OCI-LY3 (cell line): ENCODE data around the gene STX4.

Experiments
- H2AFZ ChIP-seq: fragments of 200-600, 300-600 bp; shearing (Covaris generic); 2 replicates; pipeline ENCODE4 v1.6.0; 2014; ENCODE audit warnings: antibody characterized with exemption, low read depth, low read length
- H3K27ac ChIP-seq: fragments of 200-600, 300-600 bp; sonication (generic); 2 replicates; pipeline ENCODE4 v1.5.1; 2014; ENCODE audit warnings: mild to moderate bottlenecking, low read length, moderate library complexity, mixed read lengths
- H3K27me3 ChIP-seq: fragments of 200-600, 300-600 bp; sonication (generic); 2 replicates; pipeline ENCODE4 v1.6.1; 2014; ENCODE audit warnings: low read depth, low read length, mixed read lengths
- H3K36me3 ChIP-seq: fragments of 200-600, 300-600 bp; sonication (generic); replicated peaks from 2 replicates; pipeline ENCODE3; 2014; ENCODE audit warnings: low read depth, low read length, mixed read lengths
- H3K4me1 ChIP-seq: fragments of 300-600, 200-600 bp; sonication (generic); 2 replicates; pipeline ENCODE4 v1.6.1; 2014; ENCODE audit warnings: low read length, mixed read lengths
- H3K4me2 ChIP-seq: fragments of 200-600, 300-600 bp; sonication (generic); 2 replicates; pipeline ENCODE4 v1.6.1; 2014; ENCODE audit warnings: low read length, mixed read lengths
- H3K4me3 ChIP-seq: fragments of 300-600, 200-600 bp; sonication (generic); 2 replicates; pipeline ENCODE4 v1.5.1; 2014; ENCODE audit warnings: antibody characterized with exemption, mild to moderate bottlenecking, low read length, moderate library complexity
- H3K79me2 ChIP-seq: fragments of 300-600, 200-600 bp; shearing (Covaris generic); 2 replicates; pipeline ENCODE4 v1.6.1; 2014; ENCODE audit warnings: mild to moderate bottlenecking, low read length, mixed read lengths
- H3K9ac ChIP-seq: fragments of 300-600, 200-600 bp; shearing (Covaris generic); 2 replicates; pipeline ENCODE4 v1.6.0; 2014; ENCODE audit warnings: mild to moderate bottlenecking, low read length, moderate library complexity
- H3K9me3 ChIP-seq: fragments of 200-600, 300-600 bp; shearing (Covaris generic); 2 replicates; pipeline ENCODE4 v1.6.1; 2014; ENCODE audit warnings: low read length, mixed read lengths; ENCODE audit not compliant: insufficient read depth
- H4K20me1 ChIP-seq: fragments of 200-600, 300-600 bp; sonication (generic); 2 replicates; pipeline ENCODE4 v1.6.1; 2016; ENCODE audit warnings: low read length, mixed read lengths; ENCODE audit not compliant: insufficient read depth
- CTCF ChIP-seq: fragments of 200-600, 300-600 bp; sonication (generic); IDR thresholded peaks from 2 replicates; pipeline ENCODE4 v1.5.1; 2014; ENCODE audit warnings: antibody characterized with exemption, low read length, low read depth
- EZH2phosphoT487 ChIP-seq: fragments of 200-600 bp; shearing (Covaris generic); IDR thresholded peaks from 2 replicates; pipeline ENCODE4 v1.6.1; 2018; ENCODE audit warnings: antibody characterized with exemption, mixed run types, low read depth

The STX4 gene

GRCh38 chr16:31081428-31082351 is 48.3 kb downstream of the STX4 start:
- Histone ChIP-seq H3K4me1 (no peaks in the 10 kb centered on the region), H4K20me1 (peaks cover 3% of the 10 kb centered on the region; the same call in 1 of the 2 replicates), H3K79me2 (peaks cover 6% of the 10 kb centered on the region; the same call in 1 of the 2 replicates), H3K27me3 (no peaks in the 10 kb centered on the region), H3K36me3 (peaks cover 37% of the 10 kb centered on the region), H3K27ac (no peak overlapping the region), H3K4me2 (no peak overlapping the region), H3K4me3 (no peak overlapping the region), H3K9ac (no peak overlapping the region), H3K9me3 (no peaks in the 10 kb centered on the region), H2AFZ (no peak overlapping the region)
- TF ChIP-seq EZH2phosphoT487, result no peak
- no peak for TF ChIP-seq CTCF

GRCh38 chr16:31082368-31083045 is 49.1 kb downstream of the STX4 start:
- no peak overlapping the region for H3K4me2 ChIP-seq
- no peak for TF ChIP-seq CTCF
- TF ChIP-seq EZH2phosphoT487, result no peak
- H3K36me3 ChIP-seq, result peaks cover 34% of the 10 kb centered on the region
- no peaks in the 10 kb centered on the region for H3K9me3 ChIP-seq
- H3K79me2 ChIP-seq, result no peaks in the 10 kb centered on the region; the same call in 1 of the 2 replicates
- no peak overlapping the region for H3K9ac ChIP-seq
- H4K20me1 ChIP-seq, result peaks cover 3% of the 10 kb centered on the region; the same call in 1 of the 2 replicates
- no peak overlapping the region for H3K27ac ChIP-seq
- H2AFZ ChIP-seq, result no peak overlapping the region
- no peaks in the 10 kb centered on the region for H3K27me3 ChIP-seq
- no peaks in the 10 kb centered on the region for H3K4me1 ChIP-seq
- no peak overlapping the region for H3K4me3 ChIP-seq

- Histone ChIP-seq H4K20me1 (peaks cover 3% of the 10 kb centered on the region; the same call in 1 of the 2 replicates), H3K79me2 (no peaks in the 10 kb centered on the region; the same call in 1 of the 2 replicates), H3K4me2 (no peak overlapping the region), H3K4me1 (no peaks in the 10 kb centered on the region), H3K9me3 (no peaks in the 10 kb centered on the region), H3K36me3 (peaks cover 28% of the 10 kb centered on the region), H2AFZ (no peak overlapping the region), H3K27me3 (no peaks in the 10 kb centered on the region), H3K4me3 (no peak overlapping the region), H3K27ac (no peak overlapping the region), H3K9ac (no peak overlapping the region)
- TF ChIP-seq EZH2phosphoT487, result no peak
- TF ChIP-seq CTCF, result no peak
Measured at GRCh38 chr16:31083081-31083480, 49.7 kb downstream of the STX4 start.

- Histone ChIP-seq H3K36me3 (peaks cover 24% of the 10 kb centered on the region), H3K9ac (no peak overlapping the region), H3K4me1 (no peaks in the 10 kb centered on the region), H3K27ac (no peak overlapping the region), H3K4me3 (no peak overlapping the region), H2AFZ (no peak overlapping the region), H4K20me1 (peaks cover 3% of the 10 kb centered on the region; the same call in 1 of the 2 replicates), H3K79me2 (no peaks in the 10 kb centered on the region; the same call in 1 of the 2 replicates), H3K27me3 (no peaks in the 10 kb centered on the region), H3K9me3 (no peaks in the 10 kb centered on the region), H3K4me2 (no peak overlapping the region)
- TF ChIP-seq CTCF, result no peak
- no peak for TF ChIP-seq EZH2phosphoT487
Measured at GRCh38 chr16:31083556-31083955, 50.2 kb downstream of the STX4 start.
